CD4-positive, alpha-beta T cell treated with Interleukin-21 for 1 hour (primary cell): ENCODE data around the gene SMIM20.

Source experiments
- DNase-seq: peaks from one replicate; pipeline ENCODE4 v3.0.0-alpha.2; 2020

SMIM20 gene

GRCh38 chr4:25928379-25929297 is 14.6 kb downstream of the SMIM20 start:
- no peak for DNase-seq

- DNase-seq, result no peak
These were observed 15.3 kb downstream of the SMIM20 start for GRCh38 chr4:25929298-25929686.

- DNase-seq, result no peak
These were observed 16.8 kb downstream of the SMIM20 start for GRCh38 chr4:25930731-25931354.

- no peak for DNase-seq
These were observed 22.7 kb downstream of the SMIM20 start for GRCh38 chr4:25936696-25937095.

GRCh38 chr4:25937801-25938200 is 23.8 kb downstream of the SMIM20 start:
- DNase-seq, result no peak

GRCh38 chr4:25938366-25938765 is 24.3 kb downstream of the SMIM20 start:
- no peak for DNase-seq

- DNase-seq, result no peak
These were observed 24.8 kb downstream of the SMIM20 start for GRCh38 chr4:25938787-25939186.

- DNase-seq, result no peak
These were observed 25.3 kb downstream of the SMIM20 start for GRCh38 chr4:25939330-25939729.

GRCh38 chr4:25941457-25942221 is 27.6 kb downstream of the SMIM20 start:
- DNase-seq, result no peak

- DNase-seq, result no peak
These were observed 29.3 kb downstream of the SMIM20 start for GRCh38 chr4:25943312-25943711.

- no peak for DNase-seq
These were observed 29.8 kb downstream of the SMIM20 start for GRCh38 chr4:25943805-25944204.

- no peak for DNase-seq
These were observed 34.0 kb downstream of the SMIM20 start for GRCh38 chr4:25948051-25948450.

GRCh38 chr4:25949173-25949748 is 35.2 kb downstream of the SMIM20 start:
- no peak for DNase-seq

- DNase-seq, result no peak
These were observed 36.0 kb downstream of the SMIM20 start for GRCh38 chr4:25949994-25950393.

GRCh38 chr4:25950461-25951389 is 36.7 kb downstream of the SMIM20 start:
- DNase-seq, result no peak

- no peak for DNase-seq
These were observed 37.5 kb downstream of the SMIM20 start for GRCh38 chr4:25951390-25951952.

- DNase-seq, result no peak
These were observed 39.7 kb downstream of the SMIM20 start for GRCh38 chr4:25953740-25954139.

GRCh38 chr4:25954293-25954904 is 40.4 kb downstream of the SMIM20 start:
- DNase-seq, result no peak

GRCh38 chr4:25955705-25956104 is 41.7 kb downstream of the SMIM20 start:
- no peak for DNase-seq

GRCh38 chr4:25956260-25956659 is 42.2 kb downstream of the SMIM20 start:
- DNase-seq, result no peak

- no peak for DNase-seq
These were observed 44.1 kb downstream of the SMIM20 start for GRCh38 chr4:25958110-25958509.
